OCI-LY1 (cell line): ENCODE data around the gene USP36.

Experiments
- H2AFZ ChIP-seq: fragments of 200-600 bp; sonication (generic), shearing (Covaris generic); 2 replicates; pipeline ENCODE4 v1.6.0; 2014; ENCODE audit warnings: antibody characterized with exemption, mild to moderate bottlenecking, low read length
- H3F3A ChIP-seq: fragments of 200-600 bp; sonication (generic), shearing (Covaris generic); 2 replicates; pipeline ENCODE4 v1.6.0; 2014; ENCODE audit warnings: mild to moderate bottlenecking, antibody characterized with exemption, low read length, moderate library complexity; ENCODE audit not compliant: insufficient read depth
- H3K27ac ChIP-seq: fragments of 200-600 bp; sonication (generic); 2 replicates; pipeline ENCODE4 v1.5.1; 2014; ENCODE audit warnings: low read length, mixed run types, mild to moderate bottlenecking, low read depth; ENCODE audit not compliant: poor library complexity, severe bottlenecking
- H3K27me3 ChIP-seq: fragments of 200-600 bp; sonication (generic); 2 replicates; pipeline ENCODE4 v1.6.0; 2014; ENCODE audit warnings: antibody characterized with exemption, mild to moderate bottlenecking, low read length, moderate library complexity; ENCODE audit not compliant: insufficient read depth
- H3K36me3 ChIP-seq: fragments of 200-600 bp; sonication (generic); 2 replicates; pipeline ENCODE4 v1.6.1; 2014; ENCODE audit warnings: mild to moderate bottlenecking, antibody characterized with exemption, low read length, moderate library complexity, mixed read lengths; ENCODE audit not compliant: insufficient read depth
- H3K4me1 ChIP-seq: fragments of 200-600 bp; sonication (generic); 2 replicates; pipeline ENCODE4 v1.5.1; 2014; ENCODE audit warnings: mild to moderate bottlenecking, low read length, moderate library complexity; ENCODE audit not compliant: insufficient read depth, severe bottlenecking
- H3K4me2 ChIP-seq: fragments of 200-600 bp; sonication (generic), shearing (Covaris generic); 2 replicates; pipeline ENCODE4 v1.6.1; 2014; ENCODE audit warnings: low read length
- H3K4me3 ChIP-seq: fragments of 200-600 bp; sonication (generic); 2 replicates; pipeline ENCODE4 v1.5.1; 2014; ENCODE audit warnings: low read length, low read depth, mild to moderate bottlenecking, mixed read lengths; ENCODE audit not compliant: poor library complexity, severe bottlenecking
- H3K79me2 ChIP-seq: fragments of 200-600 bp; shearing (Covaris generic); 2 replicates; pipeline ENCODE4 v1.6.1; 2016; ENCODE audit warnings: mixed run types, low read length, mixed read lengths; ENCODE audit not compliant: insufficient read depth
- H3K9ac ChIP-seq: fragments of 200-600 bp; sonication (generic), shearing (Covaris generic); 2 replicates; pipeline ENCODE4 v1.6.1; 2014; ENCODE audit warnings: mild to moderate bottlenecking, low read length, mixed read lengths
- H3K9me2 ChIP-seq: fragments of 200-600 bp; sonication (generic), shearing (Covaris generic); 2 replicates; pipeline ENCODE4 v1.6.1; 2014; ENCODE audit warnings: low read depth, mild to moderate bottlenecking, low read length, mixed read lengths
- H3K9me3 ChIP-seq: fragments of 200-600 bp; shearing (Covaris generic); 2 replicates; pipeline ENCODE4 v1.6.1; 2014; ENCODE audit warnings: low read length, mixed read lengths
- H4K20me1 ChIP-seq: fragments of 200-600 bp; sonication (generic), shearing (Covaris generic); 2 replicates; pipeline ENCODE4 v1.6.0; 2016; ENCODE audit warnings: mild to moderate bottlenecking, low read length; ENCODE audit not compliant: insufficient read depth
- EZH2 ChIP-seq: fragments of 200-600 bp; sonication (generic), shearing (Covaris generic); IDR thresholded peaks from 2 replicates; pipeline ENCODE4 v1.8.0; 2017; ENCODE audit warnings: borderline replicate concordance, mixed run types, mild to moderate bottlenecking, antibody characterized with exemption, low read length, moderate library complexity, mixed read lengths
- TF ChIP-seq, protein P1 (sequence below): fragments of 200-600 bp; sonication (generic), shearing (Covaris generic); IDR thresholded peaks from 2 replicates; pipeline ENCODE4 v1.5.1; 2017; ENCODE audit warnings: mild to moderate bottlenecking, antibody characterized with exemption, low read length, moderate library complexity, mixed read lengths

The USP36 gene

DNA sequence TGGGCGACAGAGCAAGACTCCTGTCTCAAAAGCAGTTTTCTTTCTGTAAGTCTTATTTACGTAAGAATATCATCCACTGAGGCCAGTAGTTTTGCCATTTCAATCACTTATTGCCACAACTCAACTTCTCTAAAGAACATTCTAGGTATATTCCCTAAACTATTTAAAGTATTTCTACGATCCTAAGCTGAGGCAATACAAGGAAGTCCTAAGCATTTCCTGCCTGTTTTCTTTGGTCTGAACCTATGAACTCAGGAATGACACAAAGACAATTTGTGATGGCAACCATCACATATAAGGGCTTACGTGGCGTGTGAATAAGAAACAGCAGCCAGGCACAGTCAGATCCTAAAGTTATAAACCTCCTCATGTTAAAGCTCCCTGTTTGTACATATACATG lies 14.2 kb downstream of the USP36 start:
- Histone ChIP-seq H3K9me3 (no peaks in the 10 kb centered on the region), H3K4me1 (peaks cover 4% of the 10 kb centered on the region), H3K27ac (no peak overlapping the region), H3K4me3 (no peak overlapping the region), H3K4me2 (no peak overlapping the region), H3K9me2 (no peaks in the 10 kb centered on the region), H3F3A (no peaks in the 10 kb centered on the region), H2AFZ (no peak overlapping the region), H4K20me1 (no peaks in the 10 kb centered on the region), H3K9ac (no peak overlapping the region), H3K79me2 (no peaks in the 10 kb centered on the region), H3K36me3 (peaks cover 93% of the 10 kb centered on the region), H3K27me3 (no peaks in the 10 kb centered on the region)
- TF ChIP-seq, protein P1, sequence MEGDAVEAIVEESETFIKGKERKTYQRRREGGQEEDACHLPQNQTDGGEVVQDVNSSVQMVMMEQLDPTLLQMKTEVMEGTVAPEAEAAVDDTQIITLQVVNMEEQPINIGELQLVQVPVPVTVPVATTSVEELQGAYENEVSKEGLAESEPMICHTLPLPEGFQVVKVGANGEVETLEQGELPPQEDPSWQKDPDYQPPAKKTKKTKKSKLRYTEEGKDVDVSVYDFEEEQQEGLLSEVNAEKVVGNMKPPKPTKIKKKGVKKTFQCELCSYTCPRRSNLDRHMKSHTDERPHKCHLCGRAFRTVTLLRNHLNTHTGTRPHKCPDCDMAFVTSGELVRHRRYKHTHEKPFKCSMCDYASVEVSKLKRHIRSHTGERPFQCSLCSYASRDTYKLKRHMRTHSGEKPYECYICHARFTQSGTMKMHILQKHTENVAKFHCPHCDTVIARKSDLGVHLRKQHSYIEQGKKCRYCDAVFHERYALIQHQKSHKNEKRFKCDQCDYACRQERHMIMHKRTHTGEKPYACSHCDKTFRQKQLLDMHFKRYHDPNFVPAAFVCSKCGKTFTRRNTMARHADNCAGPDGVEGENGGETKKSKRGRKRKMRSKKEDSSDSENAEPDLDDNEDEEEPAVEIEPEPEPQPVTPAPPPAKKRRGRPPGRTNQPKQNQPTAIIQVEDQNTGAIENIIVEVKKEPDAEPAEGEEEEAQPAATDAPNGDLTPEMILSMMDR: no peak
- TF ChIP-seq EZH2: no peak

DNA sequence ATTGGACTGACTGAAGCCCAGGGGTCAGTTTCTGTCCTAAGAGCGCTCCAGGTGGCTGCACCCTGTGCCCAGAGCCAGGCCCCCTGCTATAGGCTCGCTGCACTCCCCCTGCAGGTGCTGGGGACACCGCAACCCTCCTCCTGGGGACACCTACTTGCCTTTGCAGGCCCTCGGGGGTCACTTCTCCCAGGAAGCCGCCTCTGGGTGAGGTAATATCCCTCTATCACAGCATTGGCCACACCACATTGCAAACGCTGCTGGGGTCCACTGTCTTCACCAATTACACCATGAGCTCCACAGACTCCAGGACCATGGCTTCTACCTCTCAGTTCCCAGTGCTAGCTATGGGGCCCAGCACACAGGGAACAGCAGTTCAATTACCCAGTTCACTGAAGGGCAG lies 14.9 kb downstream of the USP36 start:
- H2AFZ ChIP-seq: no peak overlapping the region
- H3K27me3 ChIP-seq: no peaks in the 10 kb centered on the region
- peaks cover 4% of the 10 kb centered on the region for H3K4me1 ChIP-seq
- H4K20me1 ChIP-seq: no peaks in the 10 kb centered on the region
- H3F3A ChIP-seq: no peaks in the 10 kb centered on the region
- no peak overlapping the region for H3K9ac ChIP-seq
- H3K9me2 ChIP-seq: no peaks in the 10 kb centered on the region
- H3K79me2 ChIP-seq: no peaks in the 10 kb centered on the region
- TF ChIP-seq, protein P1: no peak
- no peak for TF ChIP-seq EZH2
- no peak overlapping the region for H3K4me3 ChIP-seq
- no peak overlapping the region for H3K27ac ChIP-seq
- no peak overlapping the region for H3K4me2 ChIP-seq
- H3K36me3 ChIP-seq: peaks cover 93% of the 10 kb centered on the region
- no peaks in the 10 kb centered on the region for H3K9me3 ChIP-seq

DNA sequence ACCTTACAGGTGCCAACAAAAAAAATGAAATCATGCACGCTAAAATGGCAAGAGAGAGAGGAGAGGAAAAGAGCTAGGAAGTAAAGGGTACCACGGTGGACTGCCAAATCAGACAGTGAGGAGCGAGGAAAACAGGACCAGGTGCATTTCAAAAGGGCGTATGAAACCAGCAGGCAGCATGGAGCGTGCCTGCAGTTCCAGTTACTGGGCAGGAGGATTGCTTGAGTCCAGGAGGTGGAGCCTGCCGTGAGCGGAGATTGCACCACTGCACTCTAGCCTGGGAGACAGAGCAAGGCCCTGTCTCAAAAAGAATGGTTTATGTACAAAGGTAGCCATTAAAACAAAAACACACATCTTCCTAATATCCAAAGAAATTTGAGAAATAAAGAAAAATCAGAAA lies 16.4 kb downstream of the USP36 start:
- H3F3A ChIP-seq: no peaks in the 10 kb centered on the region
- H3K4me2 ChIP-seq: no peak overlapping the region
- H3K9ac ChIP-seq: no peak overlapping the region
- H3K9me2 ChIP-seq: no peaks in the 10 kb centered on the region
- TF ChIP-seq, protein P1: no peak
- TF ChIP-seq EZH2: no peak
- H4K20me1 ChIP-seq: no peaks in the 10 kb centered on the region
- peaks cover 93% of the 10 kb centered on the region for H3K36me3 ChIP-seq
- H3K27ac ChIP-seq: no peak overlapping the region
- H3K4me1 ChIP-seq: peaks cover 4% of the 10 kb centered on the region
- no peaks in the 10 kb centered on the region for H3K79me2 ChIP-seq
- H3K27me3 ChIP-seq: no peaks in the 10 kb centered on the region
- no peak overlapping the region for H2AFZ ChIP-seq
- H3K4me3 ChIP-seq: no peak overlapping the region
- H3K9me3 ChIP-seq: no peaks in the 10 kb centered on the region
